ENCODE data around the gene TIGD6.
A peak's percentile ranks its signal among the peaks of the same experiment; 100 is the strongest.
"Not testable (repeated sequence)": the region's sequence is repeated elsewhere in the genome, so short reads cannot be mapped to it uniquely, and the experiment has no call there.

Gene TIGD6

DNA sequence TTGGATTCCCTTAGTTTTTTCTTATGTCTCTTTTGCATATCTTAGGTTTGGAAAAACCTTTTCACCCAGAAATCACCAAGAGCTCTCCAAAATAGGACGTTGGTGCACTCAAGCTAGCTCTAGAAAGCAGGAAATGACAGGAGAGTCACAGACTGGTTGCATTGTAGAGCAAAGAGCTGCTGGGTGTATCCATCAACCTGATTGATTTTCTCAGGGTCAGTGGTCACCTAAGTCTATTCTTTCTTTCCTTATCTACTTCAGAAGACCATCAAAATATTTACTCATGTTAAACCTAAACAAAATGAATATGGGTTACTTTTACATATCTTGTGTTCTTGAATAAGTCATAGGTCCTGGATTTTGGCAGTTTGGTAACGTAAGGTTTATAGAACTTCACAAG lies 25.0 kb downstream of the TIGD6 start:
- DNase-seq (ENCODE audit: low read depth), result no peak

- no peak for DNase-seq (ENCODE audit: low read depth)
Measured at GRCh38 chr5:149969181-149969930, 31.1 kb downstream of the TIGD6 start.

DNA sequence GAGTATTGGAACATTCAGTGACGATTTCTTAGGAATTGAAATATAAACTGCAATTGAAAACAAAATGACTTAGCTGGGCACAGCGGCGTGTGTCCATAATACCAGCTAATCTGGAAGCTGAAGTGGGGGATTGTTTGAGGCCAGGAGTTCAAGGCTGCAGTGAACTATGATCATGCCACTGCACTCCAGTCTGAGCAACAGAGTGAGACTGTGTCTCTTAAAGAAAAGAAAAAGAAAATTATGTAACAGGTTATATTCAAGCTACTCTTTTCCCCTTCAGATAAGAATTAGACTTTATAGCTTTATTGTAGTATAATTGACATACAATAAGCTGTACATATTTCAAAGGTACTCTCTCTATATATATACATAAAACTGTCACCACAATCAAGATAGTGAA lies 33.5 kb downstream of the TIGD6 start:
- DNase-seq (ENCODE audit: low read depth), result no peak

DNA sequence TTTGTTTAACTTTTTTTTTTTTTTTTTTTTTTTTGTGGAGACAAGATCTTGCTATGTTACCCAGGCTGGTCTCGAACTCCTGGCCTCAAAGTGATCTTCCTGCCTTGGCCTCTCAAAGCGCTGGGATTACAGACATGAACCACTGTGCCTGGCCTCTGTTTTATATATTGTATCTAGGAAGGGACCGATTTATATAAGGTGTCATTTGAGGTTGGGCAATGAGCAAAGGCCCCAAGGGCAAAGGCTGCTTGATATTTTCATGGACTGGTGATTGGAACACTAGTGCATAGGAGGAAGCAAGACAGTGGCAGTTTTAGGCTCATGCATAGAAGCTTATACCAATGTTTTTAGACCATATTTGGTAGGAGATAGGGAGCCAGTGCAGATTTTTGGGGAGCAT lies 36.7 kb downstream of the TIGD6 start:
- DNase-seq (ENCODE audit: low read depth), result no peak

DNA sequence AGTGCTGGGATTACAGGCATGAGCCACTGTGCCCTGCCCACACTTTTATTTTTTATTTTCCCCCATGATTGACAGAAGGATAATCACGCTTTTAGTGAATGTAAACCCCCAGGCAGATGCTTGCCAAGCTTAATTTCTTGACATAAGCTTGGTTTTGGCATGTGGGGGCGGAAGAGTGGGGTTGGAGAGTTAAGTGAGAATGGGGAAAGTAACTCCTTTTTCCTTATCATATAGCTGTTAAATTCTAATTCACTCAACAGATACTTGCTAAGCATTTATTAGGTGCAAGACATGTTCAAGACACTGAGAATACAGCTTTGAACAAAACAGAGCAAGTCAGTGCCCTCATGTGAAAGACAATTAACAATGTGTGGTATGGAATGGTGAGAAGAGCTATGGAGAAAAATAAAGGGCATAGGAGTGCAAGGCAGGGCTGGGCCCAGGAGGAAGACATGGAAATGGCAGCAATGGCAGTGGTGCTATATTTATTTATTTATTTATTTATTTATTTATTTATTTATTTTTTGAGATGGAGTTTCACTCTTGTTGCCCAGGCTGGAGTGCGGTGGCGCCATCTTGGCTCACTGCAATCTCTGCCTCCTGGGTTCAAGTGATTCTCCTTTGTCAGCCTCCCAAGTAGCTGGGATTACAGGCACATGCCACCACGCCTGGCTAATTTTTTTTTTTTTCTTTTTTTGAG lies 37.7 kb downstream of the TIGD6 start:
- DNase-seq (ENCODE audit: low read depth), result no peak

DNA sequence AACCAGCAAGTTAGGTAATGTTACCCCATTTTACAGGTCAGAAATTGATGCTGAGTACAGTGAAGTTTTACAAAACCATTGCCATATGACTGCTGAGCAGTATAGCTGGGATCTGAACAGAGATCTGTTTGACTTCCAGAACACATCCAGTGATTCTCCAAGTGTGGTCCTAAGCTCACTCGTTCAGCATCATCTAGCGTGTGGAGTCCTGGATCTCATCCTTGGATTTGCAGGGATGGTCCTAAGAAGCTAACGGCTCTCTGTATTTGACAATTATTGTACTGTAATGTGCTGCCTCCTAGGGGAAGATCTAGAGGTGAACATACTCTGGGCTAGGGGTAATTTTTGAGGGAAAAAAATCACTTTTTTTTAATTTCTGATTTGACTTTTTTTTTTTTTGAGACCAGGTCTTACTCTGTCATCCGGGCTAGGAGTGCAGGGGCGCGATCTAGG lies 38.5 kb downstream of the TIGD6 start:
- no peak for DNase-seq (ENCODE audit: low read depth)

GRCh38 chr5:149961186-149961685 lies 39.2 kb downstream of the TIGD6 start:
- no peak for DNase-seq (ENCODE audit: low read depth)

- peak; percentile 91 for DNase-seq (ENCODE audit: low read depth)
Measured at GRCh38 chr5:149960272-149961185, 39.9 kb downstream of the TIGD6 start, which contains the start of gene SLC26A2. Gene SLC26A2 (plus strand): TSS chr5:149960758. CDS start chr5:149977653, 16,895 bp downstream.

GRCh38 chr5:149959406-149960236 lies 40.8 kb downstream of the TIGD6 start:
- DNase-seq (ENCODE audit: low read depth), result peak; percentile 11

DNA sequence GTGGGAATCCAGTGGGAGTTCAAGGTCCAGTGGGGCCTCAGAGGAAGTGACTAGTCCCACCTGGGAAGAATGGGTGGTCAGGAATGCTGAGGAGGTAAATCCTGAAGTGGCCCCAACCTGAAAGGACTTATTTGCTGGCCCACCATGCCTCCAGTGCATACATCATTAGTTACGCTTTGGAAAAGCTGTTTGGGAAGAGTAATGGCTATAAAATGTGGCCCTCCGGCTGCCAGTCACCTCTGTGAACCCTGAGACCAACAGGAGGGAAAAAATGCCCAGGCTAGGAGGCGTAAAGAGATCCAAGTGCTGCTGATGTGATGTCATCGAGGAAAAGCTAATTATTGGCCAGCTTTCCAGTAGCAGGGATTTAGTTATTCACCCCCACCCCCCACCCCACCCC lies 42.6 kb downstream of the TIGD6 start:
- DNase-seq (ENCODE audit: low read depth), result no peak

DNA sequence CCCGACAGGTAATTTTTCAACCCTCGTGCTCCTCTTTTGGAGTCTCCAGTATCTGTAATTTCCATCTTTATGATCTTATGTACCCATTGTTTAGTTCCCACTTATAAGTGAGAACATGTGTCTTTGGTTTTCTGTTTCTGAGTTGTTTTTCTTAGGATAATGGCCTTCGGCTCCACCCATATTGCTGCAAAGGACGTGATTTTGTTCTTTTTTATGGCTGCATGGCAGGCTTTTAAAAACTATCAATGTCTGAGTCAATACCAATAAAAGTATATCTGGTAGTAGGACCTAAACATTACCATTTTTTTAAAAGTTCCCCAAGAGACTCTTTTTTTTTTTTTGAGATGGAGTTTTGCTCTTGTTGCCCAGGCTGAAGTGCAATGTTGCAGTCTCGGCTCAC lies 43.8 kb downstream of the TIGD6 start:
- no peak for DNase-seq (ENCODE audit: low read depth)

DNA sequence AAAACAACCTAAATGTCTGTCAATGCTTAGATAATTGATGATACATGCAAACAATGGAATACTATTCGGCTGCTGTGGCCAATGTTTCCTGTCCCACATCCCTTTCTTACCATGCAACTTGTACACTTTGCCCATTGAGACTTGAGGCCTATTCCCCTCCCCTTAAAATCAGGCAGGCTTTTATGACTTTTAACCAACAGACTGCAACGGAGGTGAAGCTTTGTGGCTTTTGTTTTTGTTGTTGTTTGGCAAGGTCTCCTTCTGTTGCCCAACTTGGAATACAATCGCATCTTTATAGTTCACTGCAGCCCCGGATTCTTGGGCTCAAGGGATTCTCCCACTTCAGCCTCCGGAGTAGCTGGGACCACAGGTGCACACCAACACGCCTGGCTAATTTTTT lies 45.7 kb downstream of the TIGD6 start:
- no peak for DNase-seq (ENCODE audit: low read depth)

- DNase-seq (ENCODE audit: low read depth), result no peak
Measured at GRCh38 chr5:149953436-149954121, 46.9 kb downstream of the TIGD6 start.

GRCh38 chr5:149951138-149951749 lies 49.2 kb downstream of the TIGD6 start:
- no peak for DNase-seq (ENCODE audit: low read depth)

DNA sequence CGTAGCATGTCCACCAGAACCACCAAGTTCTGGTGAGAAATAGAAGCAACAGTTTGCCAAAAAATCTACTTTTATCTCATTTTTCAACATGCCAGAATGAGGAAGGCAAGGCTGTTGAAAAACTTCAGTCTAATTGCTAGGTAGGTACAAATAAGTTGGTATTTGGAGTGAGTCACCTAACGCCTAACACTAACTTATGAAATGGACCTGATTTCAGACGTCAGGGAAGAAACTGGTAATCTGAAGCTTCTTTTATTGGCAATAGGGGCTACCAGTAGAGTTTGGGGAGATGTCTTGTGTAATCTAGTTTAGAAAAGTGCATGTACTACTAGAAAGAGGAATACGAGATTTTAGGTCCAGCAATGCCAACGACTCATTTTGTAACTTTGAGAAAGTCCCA lies 51.5 kb downstream of the TIGD6 start:
- no peak for DNase-seq (ENCODE audit: low read depth)

DNA sequence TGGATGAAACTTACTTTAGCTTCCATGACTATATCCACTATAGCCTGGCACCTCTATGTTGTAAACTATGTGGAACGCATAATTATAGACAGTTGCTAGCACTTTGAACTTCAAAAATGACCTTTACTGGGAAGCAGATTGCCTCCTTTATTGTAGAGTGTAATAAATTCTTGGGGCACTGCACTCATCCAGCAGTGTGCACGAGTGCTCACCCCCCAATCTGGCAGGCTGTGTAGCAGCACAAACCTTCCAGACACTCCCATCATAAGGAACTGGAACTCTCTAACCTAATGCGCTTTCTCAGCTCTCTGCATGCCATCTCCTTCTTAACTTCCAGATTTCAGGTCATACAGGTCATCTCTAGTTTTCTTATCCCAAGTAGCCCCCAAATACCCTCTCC lies 54.3 kb downstream of the TIGD6 start:
- DNase-seq (ENCODE audit: low read depth), result no peak

DNA sequence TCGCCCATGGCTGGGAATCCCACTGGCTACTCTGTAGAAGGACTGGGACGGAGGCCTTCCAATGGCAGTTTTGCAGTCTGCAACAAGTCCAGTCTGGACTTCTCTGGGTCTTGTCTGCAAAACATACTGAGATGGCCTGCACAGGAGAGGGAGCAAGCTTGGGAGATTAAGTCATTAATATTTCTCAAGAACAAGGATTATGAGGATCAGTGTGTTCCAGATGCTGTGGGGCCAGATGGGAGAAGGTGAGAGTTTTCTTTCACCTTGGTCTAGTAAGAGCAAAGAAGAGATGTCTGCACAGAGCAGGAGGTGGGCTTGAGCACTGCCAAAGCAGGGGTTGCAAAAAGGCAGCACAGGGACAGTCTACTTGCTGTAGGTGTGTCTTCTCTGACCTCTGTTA lies 55.8 kb downstream of the TIGD6 start, which contains the start of gene PDE6A:
PDE6A (minus strand) TSS at position 128 of the 400 bp plus-strand sequence; CDS start at position 8, 120 bp downstream.
- no peak for DNase-seq (ENCODE audit: low read depth)

- not testable (repeated sequence) for DNase-seq (ENCODE audit: low read depth)
Measured at GRCh38 chr5:149943177-149943949, 57.1 kb downstream of the TIGD6 start.

Data from stimulated activated CD8-positive, alpha-beta memory T cell treated with anti-CD3 and anti-CD28 coated beads, Interleukin-15, amount 100 ng/mL, for 1 hour (primary cell).